Measurements from ENCODE around the gene RAPGEF6. TPM values are rescaled to one million over a fixed set of nuclear protein-coding genes. Genes with fewer than 3 reads are reported as not detected.

RAPGEF6 gene
- total and polyA plus RNA-seq, 12 donors, result 1.5 to 16.3 (median 10.9) TPM

DNA sequence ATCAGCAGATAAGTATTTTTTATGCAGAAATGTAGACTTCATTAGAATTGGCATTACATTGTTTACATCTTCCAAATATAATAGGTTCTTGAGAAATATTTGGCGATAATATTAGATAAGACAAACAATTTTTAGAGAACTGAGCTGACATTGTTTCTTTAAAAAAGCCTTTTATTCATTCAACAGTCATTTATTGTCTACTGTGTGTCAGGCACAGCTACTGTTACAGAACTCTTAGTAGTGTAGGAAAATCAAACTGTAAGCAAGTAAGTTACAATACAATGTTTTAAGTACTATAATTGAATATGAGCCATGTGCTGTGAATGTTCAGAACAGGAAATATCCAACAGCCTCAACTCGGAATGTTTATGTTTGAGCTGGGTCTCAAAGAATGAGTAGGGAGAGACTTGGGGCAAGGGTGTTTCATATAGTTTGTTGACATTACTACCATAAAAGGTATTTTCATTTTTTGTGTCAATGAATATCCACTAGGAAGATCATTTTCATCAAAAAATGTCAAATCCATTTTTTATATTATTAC lies 257.2 kb downstream of the RAPGEF6 start:
- peak overlapping the region in 2 of 10 donors; percentile 57 to 92 for H3K27ac ChIP-seq

DNA sequence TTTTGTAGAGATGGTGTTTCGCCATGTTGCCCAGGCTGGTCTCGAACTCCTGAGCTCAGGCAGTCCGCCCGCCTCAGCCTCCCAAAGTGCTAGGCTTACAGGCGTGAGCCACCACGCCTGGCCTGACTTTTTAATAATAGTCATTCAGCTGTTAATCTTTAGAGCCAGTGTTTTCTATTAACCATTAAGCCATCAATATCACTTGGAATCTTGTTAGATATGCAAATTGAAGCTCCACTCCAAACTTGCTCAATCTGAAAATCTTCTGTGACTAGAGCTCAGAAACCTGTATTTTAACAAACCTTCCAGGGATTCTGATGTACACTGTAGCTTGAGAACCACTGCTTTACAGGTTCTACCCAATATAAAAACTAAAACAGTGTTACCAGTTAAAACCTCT lies 257.7 kb downstream of the RAPGEF6 start:
- H3K36me3 ChIP-seq, result no peaks in the 10 kb centered on the region
- intact Hi-C loops (cut with DNase I), result loop anchor here in 4 of 10 donors (10.0 kb wide), 3 partner anchors 103 to 213 kb away; partner anchors contain the start of genes CDC42SE2 (in 2 of the 4) and HINT1 (in 1 of the 4)
- no peak overlapping the region for H3K4me3 ChIP-seq
- 97 to 98% methylated on average over 6 of the region's 6 CpGs for WGBS, 2 donors
- TF ChIP-seq, protein P1, sequence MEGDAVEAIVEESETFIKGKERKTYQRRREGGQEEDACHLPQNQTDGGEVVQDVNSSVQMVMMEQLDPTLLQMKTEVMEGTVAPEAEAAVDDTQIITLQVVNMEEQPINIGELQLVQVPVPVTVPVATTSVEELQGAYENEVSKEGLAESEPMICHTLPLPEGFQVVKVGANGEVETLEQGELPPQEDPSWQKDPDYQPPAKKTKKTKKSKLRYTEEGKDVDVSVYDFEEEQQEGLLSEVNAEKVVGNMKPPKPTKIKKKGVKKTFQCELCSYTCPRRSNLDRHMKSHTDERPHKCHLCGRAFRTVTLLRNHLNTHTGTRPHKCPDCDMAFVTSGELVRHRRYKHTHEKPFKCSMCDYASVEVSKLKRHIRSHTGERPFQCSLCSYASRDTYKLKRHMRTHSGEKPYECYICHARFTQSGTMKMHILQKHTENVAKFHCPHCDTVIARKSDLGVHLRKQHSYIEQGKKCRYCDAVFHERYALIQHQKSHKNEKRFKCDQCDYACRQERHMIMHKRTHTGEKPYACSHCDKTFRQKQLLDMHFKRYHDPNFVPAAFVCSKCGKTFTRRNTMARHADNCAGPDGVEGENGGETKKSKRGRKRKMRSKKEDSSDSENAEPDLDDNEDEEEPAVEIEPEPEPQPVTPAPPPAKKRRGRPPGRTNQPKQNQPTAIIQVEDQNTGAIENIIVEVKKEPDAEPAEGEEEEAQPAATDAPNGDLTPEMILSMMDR (IDR thresholded peaks at IDR 0.05), result no peak
- DNase-seq, result no peak
- H3K4me1 ChIP-seq, result peaks cover 0 to 69% (median 15%) of the 10 kb centered on the region in 9 donors
- no peaks in the 10 kb centered on the region for H3K27me3 ChIP-seq
- ATAC-seq, result no peak
- peak overlapping the region in 2 of 10 donors; percentile 57 to 92 for H3K27ac ChIP-seq
- no peaks in the 10 kb centered on the region for H3K9me3 ChIP-seq

More for the DNA sequence above, 257.2 kb downstream of the RAPGEF6 start:
- H3K4me3 ChIP-seq, result no peak overlapping the region
- 65 to 73% methylated on average over 2 of the region's 2 CpGs for WGBS, 2 donors
- H3K4me1 ChIP-seq, result peaks cover 0 to 74% (median 15%) of the 10 kb centered on the region in 9 donors
- intact Hi-C loops (cut with DNase I), result loop anchor here in 4 of 10 donors (10.0 kb wide), 3 partner anchors 103 to 213 kb away; partner anchors contain the start of genes CDC42SE2 (in 2 of the 4) and HINT1 (in 1 of the 4)
- ATAC-seq (no peak), DNase-seq (no peak)
- TF ChIP-seq, protein P1 (IDR thresholded peaks at IDR 0.05), result no peak
- no peaks in the 10 kb centered on the region for H3K36me3 ChIP-seq
- no peaks in the 10 kb centered on the region for H3K9me3 ChIP-seq
- H3K27me3 ChIP-seq, result no peaks in the 10 kb centered on the region

GRCh38 chr5:131375351-131375750 lies 259.7 kb downstream of the RAPGEF6 start:
- Histone ChIP-seq H3K4me3 (no peak overlapping the region), H3K4me1 (peaks cover 0 to 53% (median 14%) of the 10 kb centered on the region in 9 donors), H3K36me3 (no peaks in the 10 kb centered on the region), H3K27ac (peak overlapping the region in 1 of 10 donors; percentile 16), H3K27me3 (no peaks in the 10 kb centered on the region), H3K9me3 (no peaks in the 10 kb centered on the region)
- TF ChIP-seq, protein P1 (IDR thresholded peaks at IDR 0.05), result no peak
- intact Hi-C loops (cut with DNase I), result loop anchor here in 4 of 10 donors (10.0 kb wide), 3 partner anchors 101 to 211 kb away; partner anchors contain the start of genes CDC42SE2 (in 2 of the 4) and HINT1 (in 1 of the 4)
- DNase-seq (no peak), ATAC-seq (no peak)
- WGBS, 2 donors, result 80 to 81% methylated on average over 2 of the region's 2 CpGs

Other genes starting within 250 kb of the RAPGEF6 start
- 10 to 100 TPM; 24.2 to 41.7 (median 34.1) TPM for gene FNIP1, start 161.8 kb upstream of the RAPGEF6 start, total RNA-seq
- gene FNIP1, start 161.8 kb upstream of the RAPGEF6 start, polyA plus RNA-seq, result 1 to 10 TPM; 2.8 to 6.1 TPM

Data from heart right ventricle (tissue), 16 donors.